Smooth muscle cell (in vitro differentiated cells): ENCODE data around the gene MYH6. TPM values are rescaled to one million over a fixed set of nuclear protein-coding genes. Genes with fewer than 3 reads are reported as not detected.

ENCODE experiments used
- DNase-seq: peaks from one replicate; lab custom pipeline; 2025; ENCODE audit not compliant: unreplicated experiment; lab: John Stamatoyannopoulos, UW
- H2AFZ ChIP-seq: fragments of 200-600 bp; sonication (generic); 2 replicates; pipeline ENCODE4 v1.6.0; 2016; ENCODE audit warnings: antibody characterized with exemption, low read depth, mild to moderate bottlenecking
- H3F3A ChIP-seq: fragments of 200-600 bp; sonication (generic); 2 replicates; pipeline ENCODE4 v1.6.0; 2017; ENCODE audit warnings: antibody characterized with exemption, low read depth
- H3K27ac ChIP-seq: fragments of 200-600 bp; sonication (generic); 2 replicates; pipeline ENCODE4 v1.5.1; 2016; ENCODE audit warnings: low read depth, mild to moderate bottlenecking
- H3K27me3 ChIP-seq: fragments of 200-600 bp; sonication (generic); 2 replicates; pipeline ENCODE4 v1.6.1; 2016; ENCODE audit warnings: low read depth, mild to moderate bottlenecking
- H3K36me3 ChIP-seq: fragments of 200-600 bp; sonication (generic); 2 replicates; pipeline ENCODE4 v1.5.1; 2016; ENCODE audit warnings: low read depth
- H3K4me1 ChIP-seq: fragments of 200-600 bp; sonication (generic); 2 replicates; pipeline ENCODE4 v1.5.1; 2016; ENCODE audit warnings: low read depth
- H3K4me2 ChIP-seq: fragments of 200-600 bp; sonication (generic); 2 replicates; pipeline ENCODE4 v1.6.0; 2016; ENCODE audit warnings: mild to moderate bottlenecking
- H3K4me3 ChIP-seq: fragments of 200-600 bp; sonication (generic); 2 replicates; pipeline ENCODE4 v1.5.1; 2016; ENCODE audit warnings: mild to moderate bottlenecking
- H3K79me2 ChIP-seq: fragments of 200-600 bp; sonication (generic); 2 replicates; pipeline ENCODE4 v1.6.0; 2016; ENCODE audit warnings: low read depth, mild to moderate bottlenecking
- H3K9ac ChIP-seq: fragments of 200-600 bp; sonication (generic); 2 replicates; pipeline ENCODE4 v1.6.0; 2016; ENCODE audit warnings: low read depth
- H3K9me3 ChIP-seq: fragments of 200-600 bp; sonication (generic); replicated peaks from 2 replicates; pipeline ENCODE4 v1.5.1; 2016; ENCODE audit warnings: low read depth
- H4K20me1 ChIP-seq: fragments of 200-600 bp; sonication (generic); 2 replicates; pipeline ENCODE4 v1.6.0; 2016; ENCODE audit warnings: low read depth
- CTCF ChIP-seq: fragments of 200-600 bp; sonication (generic); IDR thresholded peaks from 2 replicates; pipeline ENCODE4 v1.5.1; 2017; ENCODE audit warnings: borderline replicate concordance, mild to moderate bottlenecking, antibody characterized with exemption; ENCODE audit not compliant: insufficient read depth, poor library complexity, severe bottlenecking
- WGBS: methylation state at CpG from one replicate; pipeline ENCODE4 v1.1.7; 2016; ENCODE audit warnings: low lambda C conversion rate; 5-methylcytosine and 5-hydroxymethylcytosine counted together
- polyA plus RNA-seq: library from polyadenylated mRNA; unstranded; fragments of >200 nt; fragmentation: Nextera tagmentation; extraction: Ambion mirVana; gene quantifications from 2 replicates; pipeline ENCODE4 v1.2.1, GENCODE V29; 2016
- total RNA-seq: library from RNA; depleted of rRNA; stranded (reverse); fragments of >200 nt; gene quantifications from 2 replicates; pipeline ENCODE4 v1.2.3, GENCODE V29; 2014

MYH6 gene
- total and polyA plus RNA-seq, 2 experiments from 2014 or later, result 0.23 TPM; not detected in 1

GRCh38 chr14:23379366-23380196 is 28.5 kb downstream of the MYH6 start:
- TF ChIP-seq CTCF, result peak; percentile 91
- Histone ChIP-seq H3K9me3 (no peaks in the 10 kb centered on the region), H4K20me1 (no peaks in the 10 kb centered on the region), H3K4me3 (no peak overlapping the region), H2AFZ (no peak overlapping the region), H3K9ac (no peak overlapping the region), H3K27ac (no peak overlapping the region), H3K27me3 (no peaks in the 10 kb centered on the region), H3F3A (no peaks in the 10 kb centered on the region), H3K36me3 (no peaks in the 10 kb centered on the region), H3K4me2 (no peak overlapping the region), H3K4me1 (peaks cover 7% of the 10 kb centered on the region), H3K79me2 (no peaks in the 10 kb centered on the region)
- no peak for DNase-seq
- 41% methylated on average over 11 of the region's 12 CpGs for WGBS

GRCh38 chr14:23378612-23379220 is 29.4 kb downstream of the MYH6 start:
- no peak overlapping the region for H3K27ac ChIP-seq
- H3F3A ChIP-seq, result no peaks in the 10 kb centered on the region
- WGBS, result 87% methylated on average over 11 of the region's 11 CpGs
- no peaks in the 10 kb centered on the region for H3K27me3 ChIP-seq
- no peak overlapping the region for H2AFZ ChIP-seq
- H3K4me3 ChIP-seq, result no peak overlapping the region
- TF ChIP-seq CTCF, result no peak
- H3K4me2 ChIP-seq, result no peak overlapping the region
- H3K9ac ChIP-seq, result no peak overlapping the region
- peaks cover 7% of the 10 kb centered on the region for H3K4me1 ChIP-seq
- H3K79me2 ChIP-seq, result no peaks in the 10 kb centered on the region
- H3K36me3 ChIP-seq, result no peaks in the 10 kb centered on the region
- DNase-seq, result no peak
- H3K9me3 ChIP-seq, result no peaks in the 10 kb centered on the region
- no peaks in the 10 kb centered on the region for H4K20me1 ChIP-seq

- Histone ChIP-seq H3K9me3 (no peaks in the 10 kb centered on the region), H3K27me3 (no peaks in the 10 kb centered on the region), H3K4me1 (peaks cover 7% of the 10 kb centered on the region), H4K20me1 (no peaks in the 10 kb centered on the region), H3K27ac (no peak overlapping the region), H2AFZ (no peak overlapping the region), H3K4me3 (no peak overlapping the region), H3K4me2 (no peak overlapping the region), H3F3A (no peaks in the 10 kb centered on the region), H3K9ac (no peak overlapping the region), H3K79me2 (no peaks in the 10 kb centered on the region), H3K36me3 (no peaks in the 10 kb centered on the region)
- DNase-seq, result no peak
- no peak for TF ChIP-seq CTCF
- 88% methylated on average over 14 of the region's 14 CpGs for WGBS
Observed at GRCh38 chr14:23377573-23378563, 30.2 kb downstream of the MYH6 start.
